Mesendoderm (in vitro differentiated cells): ENCODE data around the gene FAM83C.

Experiments used
- DNase-seq: peaks from one replicate; pipeline ENCODE4 v3.0.0; 2013
- H2AK5ac ChIP-seq: 2 replicates; pipeline ENCODE4 v1.6.1; 2013; ENCODE audit warnings: low read length, inconsistent platforms
- H2BK120ac ChIP-seq: 2 replicates; pipeline ENCODE4 v1.6.1; 2013; ENCODE audit warnings: low read depth, mild to moderate bottlenecking, low read length, moderate library complexity, mixed read lengths
- H2BK15ac ChIP-seq: replicated peaks from 2 replicates; pipeline ENCODE4 v1.6.1; 2013; ENCODE audit warnings: low read depth, mild to moderate bottlenecking, moderate library complexity
- H2BK5ac ChIP-seq: 2 replicates; pipeline ENCODE4 v1.6.1; 2013; ENCODE audit warnings: low read length, inconsistent platforms
- H3K18ac ChIP-seq: 2 replicates; pipeline ENCODE4 v1.6.1; 2013; ENCODE audit warnings: mild to moderate bottlenecking, low read length, mixed read lengths
- H3K23ac ChIP-seq: one replicate; pipeline ENCODE4 v1.6.1; 2013; ENCODE audit warnings: low read length
- H3K27ac ChIP-seq: 2 replicates; pipeline ENCODE4 v1.5.1; 2013; ENCODE audit warnings: low read depth, mild to moderate bottlenecking, inconsistent platforms, low read length, moderate library complexity
- H3K27me3 ChIP-seq: 2 replicates; pipeline ENCODE4 v1.6.1; 2013; ENCODE audit warnings: low read length, control low read depth, mild to moderate bottlenecking, inconsistent platforms; ENCODE audit not compliant: insufficient read depth, poor library complexity
- H3K36me3 ChIP-seq: 2 replicates; pipeline ENCODE4 v1.6.1; 2013; ENCODE audit warnings: low read length, inconsistent platforms; ENCODE audit not compliant: control insufficient read depth, insufficient read depth
- H3K4ac ChIP-seq: one replicate; pipeline ENCODE4 v1.6.1; 2013; ENCODE audit warnings: low read depth, mild to moderate bottlenecking, low read length, moderate library complexity
- H3K4me1 ChIP-seq: 2 replicates; pipeline ENCODE4 v1.6.1; 2013; ENCODE audit warnings: low read depth, low read length, inconsistent platforms; ENCODE audit not compliant: control insufficient read depth
- H3K4me2 ChIP-seq: 2 replicates; pipeline ENCODE4 v1.6.1; 2013; ENCODE audit warnings: low read length
- H3K4me3 ChIP-seq: 2 replicates; pipeline ENCODE4 v1.5.1; 2013; ENCODE audit warnings: mild to moderate bottlenecking, low read length
- H3K56ac ChIP-seq: one replicate; pipeline ENCODE4 v1.6.1; 2013; ENCODE audit warnings: low read length
- H3K79me1 ChIP-seq: 2 replicates; pipeline ENCODE4 v1.6.1; 2013; ENCODE audit warnings: low read length, inconsistent platforms
- H3K79me2 ChIP-seq: 2 replicates; pipeline ENCODE4 v1.6.1; 2013; ENCODE audit warnings: mild to moderate bottlenecking, low read length; ENCODE audit not compliant: control insufficient read depth, insufficient read depth
- H3K9ac ChIP-seq: 2 replicates; pipeline ENCODE4 v1.6.1; 2013; ENCODE audit warnings: low read length, inconsistent platforms
- H4K5ac ChIP-seq: one replicate; pipeline ENCODE4 v1.6.1; 2013; ENCODE audit warnings: low read length
- H4K8ac ChIP-seq: one replicate; pipeline ENCODE4 v1.6.1; 2013; ENCODE audit warnings: low read depth, mild to moderate bottlenecking, control low read depth, low read length, moderate library complexity
- WGBS: extraction: QIAGEN DNeasy Blood & Tissue Kit; methylation state at CpG from one replicate; pipeline ENCODE4 v1.1.7; 2013; ENCODE audit warnings: low lambda C conversion rate, missing lambda C conversion rate; ENCODE audit not compliant: insufficient coverage; ENCODE audit errors: extremely low coverage; 5-methylcytosine and 5-hydroxymethylcytosine counted together

FAM83C gene

GRCh38 chr20:35237486-35237885, 54.7 kb downstream of the FAM83C start:
- H2BK5ac ChIP-seq: no peak overlapping the region
- no peak overlapping the region for H3K27ac ChIP-seq
- H2BK15ac ChIP-seq: no peak overlapping the region
- no peak overlapping the region for H3K4me3 ChIP-seq
- H3K4me2 ChIP-seq: no peak overlapping the region
- H3K79me2 ChIP-seq: no peaks in the 10 kb centered on the region
- no peak for DNase-seq
- H3K27me3 ChIP-seq: no peaks in the 10 kb centered on the region
- no peak overlapping the region for H3K56ac ChIP-seq
- no peak overlapping the region for H2BK120ac ChIP-seq
- no peak overlapping the region for H4K8ac ChIP-seq
- no peak overlapping the region for H3K18ac ChIP-seq
- H4K5ac ChIP-seq: no peak overlapping the region
- no peak overlapping the region for H3K23ac ChIP-seq
- no peaks in the 10 kb centered on the region for H3K4me1 ChIP-seq
- H3K36me3 ChIP-seq: no peaks in the 10 kb centered on the region
- H3K79me1 ChIP-seq: no peaks in the 10 kb centered on the region
- no peak overlapping the region for H3K9ac ChIP-seq
- no peak overlapping the region for H2AK5ac ChIP-seq
- H3K4ac ChIP-seq: no peak overlapping the region

- H4K8ac ChIP-seq: no peak overlapping the region
- no peaks in the 10 kb centered on the region for H3K79me1 ChIP-seq
- no peak overlapping the region for H2BK15ac ChIP-seq
- no peaks in the 10 kb centered on the region for H3K79me2 ChIP-seq
- H3K27ac ChIP-seq: no peak overlapping the region
- no peak overlapping the region for H2AK5ac ChIP-seq
- H4K5ac ChIP-seq: no peak overlapping the region
- H3K23ac ChIP-seq: no peak overlapping the region
- no peak overlapping the region for H3K9ac ChIP-seq
- H3K4me3 ChIP-seq: no peak overlapping the region
- H3K4me2 ChIP-seq: no peak overlapping the region
- no peak overlapping the region for H2BK120ac ChIP-seq
- no peak overlapping the region for H3K56ac ChIP-seq
- H2BK5ac ChIP-seq: no peak overlapping the region
- H3K36me3 ChIP-seq: no peaks in the 10 kb centered on the region
- no peak for DNase-seq
- H3K4ac ChIP-seq: no peak overlapping the region
- WGBS: no CpG with 5 or more reads among the region's 6 CpGs
- H3K18ac ChIP-seq: no peak overlapping the region
- H3K27me3 ChIP-seq: no peaks in the 10 kb centered on the region
- no peaks in the 10 kb centered on the region for H3K4me1 ChIP-seq
Measured at GRCh38 chr20:35235881-35236280, 56.3 kb downstream of the FAM83C start.
